C4-2B (cell line): ENCODE data around the gene MAFB.

Source experiments
- CTCF ChIP-seq: fragments of 450-650 bp; conservative IDR thresholded peaks from 2 replicates; pipeline ENCODE4 v1.5.1; 2017; ENCODE audit warnings: mild to moderate bottlenecking
- ZFX ChIP-seq: fragments of 450-650 bp; IDR thresholded peaks from 2 replicates; pipeline ENCODE4 v1.6.1; 2017

DNA sequence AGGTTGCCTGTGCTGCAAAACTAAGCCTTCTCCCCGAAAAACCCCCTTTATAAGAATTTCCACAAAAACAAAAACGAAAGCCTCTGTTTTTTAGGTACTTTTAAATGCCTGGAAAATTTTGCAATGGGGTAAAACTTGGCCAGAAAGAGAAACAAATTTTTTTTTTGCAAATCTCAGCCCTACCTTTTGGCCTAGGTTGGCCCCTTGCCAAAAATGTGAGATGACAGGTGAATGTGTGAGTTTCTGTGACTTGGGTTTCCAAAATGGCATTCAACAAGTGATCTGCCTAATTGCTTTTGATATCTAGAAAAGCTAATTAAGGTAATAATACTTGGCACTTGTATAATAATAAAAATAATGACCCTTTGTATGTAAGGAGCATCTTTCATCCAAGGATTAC lies 48.4 kb downstream of the MAFB start:
- TF ChIP-seq CTCF = no peak
- no peak for TF ChIP-seq ZFX
